Fibroblast of the aortic adventitia (primary cell): Measurements from ENCODE around the gene MXD4. TPM values are rescaled to one million over a fixed set of nuclear protein-coding genes. Genes with fewer than 3 reads are reported as not detected.
A peak's percentile ranks its signal among the peaks of the same experiment; 100 is the strongest.

Experiments used
- DNase-seq: peaks from one replicate; pipeline ENCODE4 v3.0.0-alpha.2; 2010; ENCODE audit warnings: low read depth
- H3K4me3 ChIP-seq: 2 replicates; pipeline ENCODE4 v1.5.1; 2011; ENCODE audit warnings: low read depth, mild to moderate bottlenecking, control low read depth, low read length, moderate library complexity
- total RNA-seq: library from RNA; depleted of rRNA; stranded (reverse); fragments of >200 nt; gene quantifications from 2 replicates; pipeline ENCODE4 v1.2.3, GENCODE V29; 2012; ENCODE audit warnings: low replicate concordance
- TF ChIP-seq, protein P1 (sequence below): IDR thresholded peaks from 2 replicates; pipeline ENCODE4 v1.5.1; 2011; ENCODE audit warnings: mild to moderate bottlenecking, low read length, control low read depth, inconsistent platforms; ENCODE audit not compliant: insufficient read depth

The MXD4 gene
- total RNA-seq, 1 donor = 43.5 TPM

DNA sequence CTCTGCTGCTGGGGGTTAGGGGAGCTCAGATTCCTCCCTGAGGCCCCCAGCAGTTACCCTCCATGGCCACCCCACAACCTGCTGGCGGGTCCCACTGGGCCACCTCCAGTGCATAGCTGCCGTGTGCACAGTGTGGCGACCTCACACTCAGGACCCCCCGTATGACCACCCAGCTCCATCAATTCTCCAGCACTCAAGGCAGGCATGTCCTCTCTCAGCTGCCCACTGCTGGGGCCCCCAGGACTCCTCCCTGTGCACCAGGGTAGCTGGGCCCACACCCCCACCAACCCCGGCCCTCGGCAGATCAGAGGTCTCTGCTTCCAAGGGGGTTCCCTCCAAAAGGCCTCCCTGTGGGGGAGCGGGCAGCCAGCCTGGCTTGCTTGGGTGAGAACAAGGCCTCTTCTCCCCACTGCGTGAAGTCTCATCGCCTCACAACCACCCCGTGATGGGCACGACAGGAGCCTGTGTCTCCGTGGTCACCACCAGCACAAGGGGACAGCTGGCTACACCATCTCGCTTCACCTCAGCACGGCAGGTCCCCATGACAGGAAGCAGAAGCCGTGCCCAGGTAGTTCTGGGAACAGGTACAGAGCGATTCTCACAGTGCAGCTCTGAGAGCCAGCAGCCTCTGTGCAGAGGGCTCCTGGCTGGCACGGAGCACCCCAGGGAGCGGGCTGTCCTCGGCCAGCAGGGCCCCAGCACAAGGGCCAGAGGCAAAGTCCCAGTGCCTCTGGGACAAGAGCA is 15.4 kb downstream of the MXD4 start:
- no peak for DNase-seq

DNA sequence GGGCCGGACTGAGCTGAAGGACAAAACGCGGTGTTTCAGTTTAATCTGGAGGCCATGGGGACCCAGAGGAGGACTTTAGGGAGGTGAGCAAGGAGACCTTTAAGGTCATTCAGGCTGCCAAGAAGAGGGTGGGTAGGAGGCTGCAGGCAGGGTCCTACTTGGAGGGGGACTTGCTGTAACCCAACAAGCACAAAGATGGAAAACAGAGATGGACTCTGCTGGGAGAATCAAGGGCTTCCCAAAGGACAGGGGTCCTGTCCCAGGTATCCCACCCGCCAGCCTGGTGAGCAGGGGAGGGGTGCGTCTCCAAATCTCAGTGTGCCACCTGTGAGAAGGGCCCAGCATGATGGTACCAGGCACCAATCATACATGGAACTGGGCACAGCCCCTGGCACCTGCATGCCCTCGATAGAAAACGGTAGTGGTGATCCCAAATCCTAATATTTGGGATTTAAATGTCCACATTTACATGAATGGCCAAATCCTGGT is 16.1 kb downstream of the MXD4 start:
- no peak for DNase-seq
- H3K4me3 ChIP-seq = no peak overlapping the region
- TF ChIP-seq, protein P1, sequence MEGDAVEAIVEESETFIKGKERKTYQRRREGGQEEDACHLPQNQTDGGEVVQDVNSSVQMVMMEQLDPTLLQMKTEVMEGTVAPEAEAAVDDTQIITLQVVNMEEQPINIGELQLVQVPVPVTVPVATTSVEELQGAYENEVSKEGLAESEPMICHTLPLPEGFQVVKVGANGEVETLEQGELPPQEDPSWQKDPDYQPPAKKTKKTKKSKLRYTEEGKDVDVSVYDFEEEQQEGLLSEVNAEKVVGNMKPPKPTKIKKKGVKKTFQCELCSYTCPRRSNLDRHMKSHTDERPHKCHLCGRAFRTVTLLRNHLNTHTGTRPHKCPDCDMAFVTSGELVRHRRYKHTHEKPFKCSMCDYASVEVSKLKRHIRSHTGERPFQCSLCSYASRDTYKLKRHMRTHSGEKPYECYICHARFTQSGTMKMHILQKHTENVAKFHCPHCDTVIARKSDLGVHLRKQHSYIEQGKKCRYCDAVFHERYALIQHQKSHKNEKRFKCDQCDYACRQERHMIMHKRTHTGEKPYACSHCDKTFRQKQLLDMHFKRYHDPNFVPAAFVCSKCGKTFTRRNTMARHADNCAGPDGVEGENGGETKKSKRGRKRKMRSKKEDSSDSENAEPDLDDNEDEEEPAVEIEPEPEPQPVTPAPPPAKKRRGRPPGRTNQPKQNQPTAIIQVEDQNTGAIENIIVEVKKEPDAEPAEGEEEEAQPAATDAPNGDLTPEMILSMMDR = no peak

More for the DNA sequence above, 15.4 kb downstream of the MXD4 start:
- TF ChIP-seq, protein P1 = no peak
- no peak overlapping the region for H3K4me3 ChIP-seq

DNA sequence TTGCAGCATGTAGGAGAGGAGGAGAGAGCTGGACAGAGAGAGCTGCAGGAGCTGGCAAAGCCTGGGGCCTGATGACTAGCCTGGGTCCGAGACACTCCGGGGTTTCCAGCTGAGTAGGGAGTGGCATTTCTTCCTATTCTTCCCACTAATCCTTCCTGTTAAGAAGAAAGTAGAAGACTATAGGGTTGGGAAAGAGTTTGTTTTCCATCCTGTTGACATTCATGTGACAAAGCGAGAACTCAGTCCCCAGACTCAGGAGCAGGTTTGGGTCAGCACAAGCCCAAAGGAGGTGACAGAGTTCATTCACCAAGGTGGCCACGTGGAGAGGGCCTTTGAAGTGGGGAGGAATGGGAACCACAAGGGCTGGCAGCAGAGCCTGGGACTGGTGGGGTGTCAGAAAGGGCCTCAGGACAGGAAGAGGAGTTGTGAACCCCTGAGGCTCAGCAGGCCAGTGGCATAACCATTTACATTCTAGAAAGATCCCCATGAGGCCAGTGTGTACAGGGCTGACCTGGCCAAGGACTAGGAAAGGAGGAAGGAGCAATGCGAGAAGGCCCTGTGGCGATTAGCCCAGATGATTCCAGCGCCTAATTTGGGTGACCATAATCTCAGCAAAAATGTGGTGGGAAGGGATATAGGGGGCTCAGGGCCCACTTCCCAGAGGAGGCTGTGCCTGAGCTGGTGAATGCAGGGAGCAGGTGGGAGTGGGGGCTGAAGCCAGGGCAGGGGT is 16.7 kb downstream of the MXD4 start:
- no peak for DNase-seq
- TF ChIP-seq, protein P1 = no peak
- H3K4me3 ChIP-seq = no peak overlapping the region

DNA sequence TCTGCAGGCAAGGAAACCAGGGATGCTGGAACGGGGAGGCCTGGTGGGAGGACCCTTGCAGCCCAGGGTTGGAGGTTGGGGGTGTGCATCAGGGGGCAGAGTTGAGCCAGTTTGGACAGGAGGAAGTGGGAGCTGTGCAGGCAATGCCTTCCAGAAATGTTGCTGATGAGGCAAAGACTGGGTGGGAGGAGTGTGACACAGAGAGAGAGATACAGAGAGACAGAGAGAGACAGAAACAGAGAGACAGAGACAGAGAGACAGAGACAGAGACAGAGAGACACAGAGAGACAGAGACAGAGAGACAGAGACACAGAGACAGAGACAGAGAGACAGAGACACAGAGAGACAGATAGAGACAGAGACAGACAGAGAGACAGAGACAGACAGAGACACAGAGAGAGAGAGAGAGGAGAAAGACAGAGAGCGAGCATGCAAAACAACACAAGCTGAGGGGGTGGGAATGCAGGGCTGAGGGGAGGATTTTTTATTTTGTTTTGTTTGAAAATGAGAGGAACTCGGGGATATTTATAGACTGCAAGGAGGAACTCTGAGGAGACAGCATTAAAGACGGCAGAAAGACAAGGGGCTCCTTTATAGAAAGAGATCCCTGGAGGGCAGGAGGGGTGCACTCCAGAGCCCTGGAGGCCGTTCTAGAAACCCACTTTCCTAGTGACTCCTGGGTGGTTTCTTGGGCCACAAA is 18.1 kb downstream of the MXD4 start:
- peak; percentile 45 for DNase-seq
- no peak overlapping the region for H3K4me3 ChIP-seq
- TF ChIP-seq, protein P1 = peak; percentile 31

DNA sequence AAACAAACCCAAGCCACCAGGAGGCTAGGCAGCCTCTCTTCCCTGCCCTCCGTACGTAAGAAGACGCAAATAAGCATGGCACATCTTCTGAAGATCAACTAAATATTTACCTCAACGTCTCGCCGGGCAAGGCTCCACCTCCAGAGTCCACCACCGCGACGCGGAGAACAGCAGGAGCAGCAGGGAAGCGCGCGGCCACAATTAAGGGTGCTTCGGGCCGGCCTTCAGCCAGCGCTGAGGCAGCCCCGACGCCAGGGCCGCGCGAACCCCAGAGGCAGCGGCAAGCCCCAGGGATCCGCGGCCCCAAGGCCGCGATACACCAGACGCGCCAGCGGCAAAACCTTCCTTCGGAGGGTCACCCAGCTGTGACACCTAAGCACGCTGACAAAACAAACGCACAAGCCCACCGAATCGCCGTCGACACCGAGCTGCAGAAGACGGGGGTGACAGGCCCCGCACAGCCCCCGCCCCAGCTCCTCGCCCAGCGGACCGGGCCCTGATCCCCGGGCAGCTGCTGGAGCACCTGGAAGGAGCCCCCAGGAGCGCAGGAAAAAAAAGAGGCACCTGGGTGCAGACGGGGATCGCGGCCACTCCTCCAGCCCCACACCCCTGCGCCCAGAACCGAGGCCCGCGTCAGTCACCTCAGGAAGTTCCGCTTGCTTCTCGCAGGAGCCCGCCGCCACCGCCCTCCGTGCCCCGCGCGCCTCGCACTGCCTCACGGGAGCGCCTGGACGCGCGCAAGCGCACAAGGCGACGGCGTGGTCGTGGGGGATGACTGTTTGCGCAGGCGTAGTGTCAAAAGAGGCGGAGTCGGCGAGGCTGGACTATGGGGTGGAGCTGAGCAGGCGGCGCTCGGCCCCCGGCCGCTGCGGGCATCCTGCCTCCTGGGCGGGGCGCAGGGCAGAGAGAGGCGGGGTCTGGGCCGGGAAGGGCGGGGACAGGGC is 20.2 kb downstream of the MXD4 start, which contains the start of the genes HAUS3 and POLN:
Gene HAUS3 (minus strand): TSS at position 712 of the 944 bp plus-strand sequence. CDS start 1,175 bp downstream, outside the sequence.
Gene POLN (minus strand): TSS at position 712 of the 944 bp plus-strand sequence. CDS start 12,890 bp downstream, outside the sequence.
- peak; percentile 97 for DNase-seq
- H3K4me3 ChIP-seq = peak within 1 kb of the TSS; percentile 73
- TF ChIP-seq, protein P1 = no peak
